GM12865 (cell line): Measurements from ENCODE around the gene DNAH10.

ENCODE experiments used
- DNase-seq: peaks from one replicate; pipeline ENCODE4 v3.0.0; 2010; ENCODE audit warnings: low read depth
- H3K4me3 ChIP-seq: 2 replicates; pipeline ENCODE4 v1.5.1; 2011; ENCODE audit warnings: mild to moderate bottlenecking, low read depth, low read length, control low read depth
- CTCF ChIP-seq: IDR thresholded peaks from 2 replicates; pipeline ENCODE4 v1.5.1; 2011; ENCODE audit warnings: low read length, control low read depth, low read depth, inconsistent platforms; ENCODE audit not compliant: insufficient read depth; ENCODE audit errors: missing control alignments

DNAH10 gene

GRCh38 chr12:123948401-123948795 is 186.3 kb downstream of the DNAH10 start:
- no peak overlapping the region for H3K4me3 ChIP-seq
- TF ChIP-seq CTCF = no peak
- no peak for DNase-seq

- TF ChIP-seq CTCF = no peak
- DNase-seq = no peak
- no peak overlapping the region for H3K4me3 ChIP-seq
Measured at GRCh38 chr12:123948796-123949769, 187.0 kb downstream of the DNAH10 start.

GRCh38 chr12:123949770-123950165 is 187.7 kb downstream of the DNAH10 start:
- no peak for TF ChIP-seq CTCF
- H3K4me3 ChIP-seq = no peak overlapping the region
- no peak for DNase-seq

- H3K4me3 ChIP-seq = no peak overlapping the region
- TF ChIP-seq CTCF = no peak
Measured at GRCh38 chr12:123950476-123951349, 188.6 kb downstream of the DNAH10 start.

GRCh38 chr12:123951467-123951866 is 189.4 kb downstream of the DNAH10 start:
- no peak for TF ChIP-seq CTCF
- no peak for DNase-seq
- H3K4me3 ChIP-seq = no peak overlapping the region

More at GRCh38 chr12:123950476-123951349, 188.6 kb downstream of the DNAH10 start:
- no peak for DNase-seq

GRCh38 chr12:123952037-123952436 is 189.9 kb downstream of the DNAH10 start:
- no peak overlapping the region for H3K4me3 ChIP-seq
- TF ChIP-seq CTCF = no peak
- no peak for DNase-seq
